HG03354 (cell line): Measurements from ENCODE around the gene GSK3A.
"Not testable (repeated sequence)": the region's sequence is repeated elsewhere in the genome, so short reads cannot be mapped to it uniquely, and the experiment has no call there.

Source experiments
- ATAC-seq: cut with Tn5 transposase; IDR thresholded peaks from one replicate; pipeline ENCODE4 v1.9.1; 2021; ENCODE audit warnings: mild to moderate bottlenecking; ENCODE audit not compliant: unreplicated experiment, poor library complexity, severe bottlenecking

GSK3A gene

GRCh38 chr19:42270346-42271044 lies 28.1 kb upstream of the GSK3A start:
- ATAC-seq, result no peak

- ATAC-seq, result no peak
Measured at GRCh38 chr19:42269478-42270345, 27.3 kb upstream of the GSK3A start.

- peak; percentile 77 for ATAC-seq
Measured at GRCh38 chr19:42268704-42269477, 26.5 kb upstream of the GSK3A start, which contains the start of gene CIC. CIC (plus strand) TSS chr19:42269252; CDS start chr19:42271784, 2,532 bp downstream.

GRCh38 chr19:42268142-42268703 lies 25.8 kb upstream of the GSK3A start:
- peak; percentile 62 for ATAC-seq

- no peak for ATAC-seq
Measured at GRCh38 chr19:42267644-42268141, 25.3 kb upstream of the GSK3A start.

GRCh38 chr19:42266928-42267603 lies 24.7 kb upstream of the GSK3A start:
- not testable (repeated sequence) for ATAC-seq

- ATAC-seq, result not testable (repeated sequence)
Measured at GRCh38 chr19:42266105-42266504, 23.7 kb upstream of the GSK3A start.

GRCh38 chr19:42261763-42262162 lies 19.4 kb upstream of the GSK3A start:
- ATAC-seq, result no peak

GRCh38 chr19:42257842-42258241 lies 15.4 kb upstream of the GSK3A start:
- ATAC-seq, result not testable (repeated sequence)

- ATAC-seq, result no peak
Measured at GRCh38 chr19:42255766-42256745, 13.7 kb upstream of the GSK3A start.

- ATAC-seq, result peak; percentile 71
Measured at GRCh38 chr19:42254850-42255765, 12.7 kb upstream of the GSK3A start, which contains the start of gene ERF. ERF (minus strand) TSS chr19:42255128; CDS start chr19:42254999, 129 bp downstream.

- ATAC-seq, result no peak
Measured at GRCh38 chr19:42254089-42254849, 11.9 kb upstream of the GSK3A start.

GRCh38 chr19:42253245-42254088 lies 11.1 kb upstream of the GSK3A start:
- no peak for ATAC-seq

GRCh38 chr19:42252365-42253244 lies 10.2 kb upstream of the GSK3A start:
- ATAC-seq, result no peak
